ENCODE data around the gene ZBTB32.

DNA sequence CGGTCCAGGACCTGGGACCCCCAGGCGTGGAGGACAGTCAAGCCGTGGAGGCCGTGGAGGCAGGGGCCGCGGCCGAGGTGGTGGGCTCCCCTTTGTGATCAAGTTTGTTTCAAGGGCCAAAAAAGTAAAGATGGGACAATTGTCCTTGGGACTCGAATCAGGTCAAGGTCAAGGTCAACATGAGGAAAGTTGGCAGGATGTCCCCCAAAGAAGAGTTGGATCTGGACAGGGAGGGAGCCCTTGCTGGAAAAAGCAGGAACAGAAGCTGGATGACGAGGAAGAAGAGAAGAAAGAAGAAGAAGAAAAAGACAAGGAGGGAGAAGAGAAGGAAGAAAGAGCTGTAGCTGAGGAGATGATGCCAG lies 15.8 kb downstream of the ZBTB32 start:
- TF ChIP-seq, protein P1, sequence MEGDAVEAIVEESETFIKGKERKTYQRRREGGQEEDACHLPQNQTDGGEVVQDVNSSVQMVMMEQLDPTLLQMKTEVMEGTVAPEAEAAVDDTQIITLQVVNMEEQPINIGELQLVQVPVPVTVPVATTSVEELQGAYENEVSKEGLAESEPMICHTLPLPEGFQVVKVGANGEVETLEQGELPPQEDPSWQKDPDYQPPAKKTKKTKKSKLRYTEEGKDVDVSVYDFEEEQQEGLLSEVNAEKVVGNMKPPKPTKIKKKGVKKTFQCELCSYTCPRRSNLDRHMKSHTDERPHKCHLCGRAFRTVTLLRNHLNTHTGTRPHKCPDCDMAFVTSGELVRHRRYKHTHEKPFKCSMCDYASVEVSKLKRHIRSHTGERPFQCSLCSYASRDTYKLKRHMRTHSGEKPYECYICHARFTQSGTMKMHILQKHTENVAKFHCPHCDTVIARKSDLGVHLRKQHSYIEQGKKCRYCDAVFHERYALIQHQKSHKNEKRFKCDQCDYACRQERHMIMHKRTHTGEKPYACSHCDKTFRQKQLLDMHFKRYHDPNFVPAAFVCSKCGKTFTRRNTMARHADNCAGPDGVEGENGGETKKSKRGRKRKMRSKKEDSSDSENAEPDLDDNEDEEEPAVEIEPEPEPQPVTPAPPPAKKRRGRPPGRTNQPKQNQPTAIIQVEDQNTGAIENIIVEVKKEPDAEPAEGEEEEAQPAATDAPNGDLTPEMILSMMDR (IDR thresholded peaks at IDR 0.05): no peak
- no peak for TF ChIP-seq POLR2A (IDR thresholded peaks at IDR 0.05)
